ENCODE data around the gene ZFPL1. TPM values are rescaled to one million over a fixed set of nuclear protein-coding genes. Genes with fewer than 3 reads are reported as not detected.

The ZFPL1 gene
- total RNA-seq, 1 donor from 2014 or later = 61.1 TPM

Other genes with a start within 250 kb of the ZFPL1 start
- gene CDC42BPG, start 239.6 kb upstream of the ZFPL1 start, total RNA-seq = 4.6 and 8.9 TPM in 2 replicates
- gene EHD1, start 205.6 kb upstream of the ZFPL1 start, total RNA-seq = 82.7 and 93.4 TPM in 2 replicates
- 22.4 and 25.8 TPM in 2 replicates for gene ATG2A, start 167.0 kb upstream of the ZFPL1 start, total RNA-seq
- gene PPP2R5B, start 159.5 kb upstream of the ZFPL1 start, total RNA-seq = 16.8 and 32.9 TPM in 2 replicates
- not detected in 2 replicates for gene GPHA2, start 148.3 kb upstream of the ZFPL1 start, total RNA-seq
- gene MAJIN, start 112.1 kb upstream of the ZFPL1 start, total RNA-seq = not detected in 2 replicates
- gene BATF2, start 87.3 kb upstream of the ZFPL1 start, total RNA-seq = 0.35 and 1.1 TPM in 2 replicates
- 151 and 169 TPM in 2 replicates for gene ARL2, start 70.1 kb upstream of the ZFPL1 start, total RNA-seq
- gene SNX15, start 56.8 kb upstream of the ZFPL1 start, total RNA-seq = 16.5 and 18.5 TPM in 2 replicates
- 49.0 and 50.6 TPM in 2 replicates for gene SAC3D1, start 43.0 kb upstream of the ZFPL1 start, total RNA-seq
- gene NAALADL1, start 25.7 kb upstream of the ZFPL1 start, total RNA-seq = 14.7 and 27.9 TPM in 2 replicates
- 32.0 and 45.4 TPM in 2 replicates for gene CDCA5, start 182 bp upstream of the ZFPL1 start, total RNA-seq
- 227 and 342 TPM in 2 replicates for gene VPS51, start 12.0 kb downstream of the ZFPL1 start, total RNA-seq
- gene TM7SF2, start 27.6 kb downstream of the ZFPL1 start, total RNA-seq = 32.9 and 52.5 TPM in 2 replicates
- 31.9 and 37.1 TPM in 2 replicates for gene ZNHIT2, start 33.5 kb downstream of the ZFPL1 start, total RNA-seq
- gene FAU, start 37.9 kb downstream of the ZFPL1 start, total RNA-seq = 535 and 1,041 TPM in 2 replicates
- gene MRPL49, start 38.1 kb downstream of the ZFPL1 start, total RNA-seq = 77.5 and 126 TPM in 2 replicates
- gene SYVN1, start 50.3 kb downstream of the ZFPL1 start, total RNA-seq = 10.8 and 14.8 TPM in 2 replicates
- not detected in 2 replicates for gene SPDYC, start 86.0 kb downstream of the ZFPL1 start, total RNA-seq
- 256 and 360 TPM in 2 replicates for gene CAPN1, start 97.7 kb downstream of the ZFPL1 start, total RNA-seq
- gene POLA2, start 177.7 kb downstream of the ZFPL1 start, total RNA-seq = 30.2 and 42.9 TPM in 2 replicates
- 18.6 and 23.1 TPM in 2 replicates for gene CDC42EP2, start 230.6 kb downstream of the ZFPL1 start, total RNA-seq
- gene DPF2, start 249.6 kb downstream of the ZFPL1 start, total RNA-seq = 34.9 and 44.1 TPM in 2 replicates